ENCODE data around the gene GRIK2. TPM values are rescaled to one million over a fixed set of nuclear protein-coding genes. Genes with fewer than 3 reads are reported as not detected.

The GRIK2 gene
- total RNA-seq, 1 experiment from 2014 or later, result 0.70 TPM

- no peaks in the 10 kb centered on the region for H3K4me1 Mint-ChIP-seq
- H3K27ac Mint-ChIP-seq, result no peak overlapping the region
- no peak overlapping the region for H4K8ac ChIP-seq (replicated peaks; ENCODE audit: insufficient read length, low read depth, low read length)
- H3K4me3 Mint-ChIP-seq, result no peak overlapping the region
- no peak overlapping the region for H4K91ac ChIP-seq (ENCODE audit: insufficient read length, low read depth, low read length)
- no peak overlapping the region for H3T11ph ChIP-seq (ENCODE audit: low read length)
- no peaks in the 10 kb centered on the region for H3K27me3 ChIP-seq (ENCODE audit: insufficient read depth, low read length)
- no peaks in the 10 kb centered on the region for H3K27me3 Mint-ChIP-seq (ENCODE audit: low read depth)
- no peak overlapping the region for H3K27ac ChIP-seq (ENCODE audit: insufficient read length, low read depth, low read length)
- TF ChIP-seq, protein P1, sequence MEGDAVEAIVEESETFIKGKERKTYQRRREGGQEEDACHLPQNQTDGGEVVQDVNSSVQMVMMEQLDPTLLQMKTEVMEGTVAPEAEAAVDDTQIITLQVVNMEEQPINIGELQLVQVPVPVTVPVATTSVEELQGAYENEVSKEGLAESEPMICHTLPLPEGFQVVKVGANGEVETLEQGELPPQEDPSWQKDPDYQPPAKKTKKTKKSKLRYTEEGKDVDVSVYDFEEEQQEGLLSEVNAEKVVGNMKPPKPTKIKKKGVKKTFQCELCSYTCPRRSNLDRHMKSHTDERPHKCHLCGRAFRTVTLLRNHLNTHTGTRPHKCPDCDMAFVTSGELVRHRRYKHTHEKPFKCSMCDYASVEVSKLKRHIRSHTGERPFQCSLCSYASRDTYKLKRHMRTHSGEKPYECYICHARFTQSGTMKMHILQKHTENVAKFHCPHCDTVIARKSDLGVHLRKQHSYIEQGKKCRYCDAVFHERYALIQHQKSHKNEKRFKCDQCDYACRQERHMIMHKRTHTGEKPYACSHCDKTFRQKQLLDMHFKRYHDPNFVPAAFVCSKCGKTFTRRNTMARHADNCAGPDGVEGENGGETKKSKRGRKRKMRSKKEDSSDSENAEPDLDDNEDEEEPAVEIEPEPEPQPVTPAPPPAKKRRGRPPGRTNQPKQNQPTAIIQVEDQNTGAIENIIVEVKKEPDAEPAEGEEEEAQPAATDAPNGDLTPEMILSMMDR (conservative IDR thresholded peaks at IDR 0.05), result no peak
- no peaks in the 10 kb centered on the region for H3K36me3 Mint-ChIP-seq (ENCODE audit: insufficient read depth in 1 of 3, low read depth in 3 of 3)
- H2AFZ ChIP-seq (ENCODE audit: low read length), result no peak overlapping the region
- no peak overlapping the region for H3K4ac ChIP-seq (ENCODE audit: low read depth, low read length)
- no peaks in the 10 kb centered on the region for H3K79me2 ChIP-seq (ENCODE audit: insufficient read depth, low read length)
- H2BK5ac ChIP-seq (ENCODE audit: insufficient read length, low read length), result no peak overlapping the region
- H2BK15ac ChIP-seq (ENCODE audit: low read depth, low read length), result no peak overlapping the region
- no peak overlapping the region for H4K5ac ChIP-seq (ENCODE audit: insufficient read length, low read depth, low read length)
- H3K23ac ChIP-seq (ENCODE audit: insufficient read length, low read depth, low read length), result no peak overlapping the region
- no peak overlapping the region for H2BK20ac ChIP-seq (ENCODE audit: low read depth, low read length, poor library complexity, severe bottlenecking)
- no peak for DNase-seq
- H2AK5ac ChIP-seq (ENCODE audit: insufficient read length, low read length), result no peak overlapping the region
- H3K4me1 ChIP-seq (ENCODE audit: insufficient read depth, low read length), result no peaks in the 10 kb centered on the region
- H3K18ac ChIP-seq (ENCODE audit: insufficient read length, low read depth, low read length), result no peak overlapping the region
- no peaks in the 10 kb centered on the region for H4K20me1 ChIP-seq (ENCODE audit: control insufficient read depth, insufficient read depth, insufficient read length)
- no peak overlapping the region for H3K56ac ChIP-seq (ENCODE audit: insufficient read length, low read depth, low read length)
- H3K9ac ChIP-seq (ENCODE audit: extremely low read depth, insufficient read length, low read length), result no peak overlapping the region
- no peaks in the 10 kb centered on the region for H3K9me3 ChIP-seq (ENCODE audit: control insufficient read depth, low read depth, low read length)
- no peaks in the 10 kb centered on the region for H3K79me1 ChIP-seq (ENCODE audit: insufficient read depth, low read depth, low read length, poor library complexity, severe bottlenecking)
- no peaks in the 10 kb centered on the region for H3K9me3 Mint-ChIP-seq
- H3K4me2 ChIP-seq (ENCODE audit: insufficient read depth, insufficient read length, low read length), result no peak overlapping the region
- H3K23me2 ChIP-seq (ENCODE audit: insufficient read length, low read depth, low read length, poor library complexity, severe bottlenecking), result no peaks in the 10 kb centered on the region
- H3K14ac ChIP-seq (ENCODE audit: insufficient read depth, low read length), result no peak overlapping the region
- no peak overlapping the region for H2BK12ac ChIP-seq (ENCODE audit: insufficient read length, low read depth, low read length)
- H2BK120ac ChIP-seq (ENCODE audit: low read depth, low read length, poor library complexity, severe bottlenecking), result no peak overlapping the region
These were observed 587.4 kb downstream of the GRIK2 start for GRCh38 chr6:101980924-101981323.

Measured in H9 (cell line).